Hepatocyte (in vitro differentiated cells): ENCODE results near the gene GPR142.

Experiments used
- EZH2 ChIP-seq: fragments of 200-600 bp; sonication (generic); IDR thresholded peaks from 2 replicates; pipeline ENCODE4 v1.6.1; 2016; ENCODE audit warnings: antibody characterized with exemption, mild to moderate bottlenecking, borderline replicate concordance
- TF ChIP-seq, protein P1 (sequence below): fragments of 200-600 bp; sonication (generic); IDR thresholded peaks from 2 replicates; pipeline ENCODE4 v1.5.1; 2016; ENCODE audit warnings: antibody characterized with exemption, mild to moderate bottlenecking; ENCODE audit not compliant: poor library complexity

GRCh38 chr17:74325743-74326379, 41.4 kb upstream of the GPR142 start, which contains the start of gene KIF19:
- TF ChIP-seq, protein P1, sequence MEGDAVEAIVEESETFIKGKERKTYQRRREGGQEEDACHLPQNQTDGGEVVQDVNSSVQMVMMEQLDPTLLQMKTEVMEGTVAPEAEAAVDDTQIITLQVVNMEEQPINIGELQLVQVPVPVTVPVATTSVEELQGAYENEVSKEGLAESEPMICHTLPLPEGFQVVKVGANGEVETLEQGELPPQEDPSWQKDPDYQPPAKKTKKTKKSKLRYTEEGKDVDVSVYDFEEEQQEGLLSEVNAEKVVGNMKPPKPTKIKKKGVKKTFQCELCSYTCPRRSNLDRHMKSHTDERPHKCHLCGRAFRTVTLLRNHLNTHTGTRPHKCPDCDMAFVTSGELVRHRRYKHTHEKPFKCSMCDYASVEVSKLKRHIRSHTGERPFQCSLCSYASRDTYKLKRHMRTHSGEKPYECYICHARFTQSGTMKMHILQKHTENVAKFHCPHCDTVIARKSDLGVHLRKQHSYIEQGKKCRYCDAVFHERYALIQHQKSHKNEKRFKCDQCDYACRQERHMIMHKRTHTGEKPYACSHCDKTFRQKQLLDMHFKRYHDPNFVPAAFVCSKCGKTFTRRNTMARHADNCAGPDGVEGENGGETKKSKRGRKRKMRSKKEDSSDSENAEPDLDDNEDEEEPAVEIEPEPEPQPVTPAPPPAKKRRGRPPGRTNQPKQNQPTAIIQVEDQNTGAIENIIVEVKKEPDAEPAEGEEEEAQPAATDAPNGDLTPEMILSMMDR = no peak
- TF ChIP-seq EZH2 = no peak
